ENCODE data around the gene SLC9A9. TPM values are rescaled to one million over a fixed set of nuclear protein-coding genes. Genes with fewer than 3 reads are reported as not detected.

SLC9A9 gene
- total and polyA plus RNA-seq, 9 of the 15 experiments (the other 6 are each of a cell fraction or from before 2014, with no cell fraction given) = 0.03 to 0.13 TPM; not detected in 7

- in situ Hi-C loops (cut with MboI) (no loop called here), intact Hi-C loops (cut with micrococcal nuclease) (no loop called here)
- Histone ChIP-seq H3K27ac (ENCODE audit: extremely low read depth, low read depth, low read length) (no peak overlapping the region), H3K4me1 (replicated peaks in 1 of 2; ENCODE audit: control insufficient read depth in 2 of 2, insufficient read depth in 2 of 2, low read length in 2 of 2) (no peaks in the 10 kb centered on the region), H3K4me3 (no peak overlapping the region), H3K79me2 (ENCODE audit: control insufficient read depth, insufficient read depth, low read length) (no peaks in the 10 kb centered on the region), H3K9me3 (replicated peaks; ENCODE audit: control insufficient read depth, insufficient read depth, low read depth, low read length) (no peaks in the 10 kb centered on the region), H4K20me1 (replicated peaks; ENCODE audit: control insufficient read depth, insufficient read depth, low read length) (no peaks in the 10 kb centered on the region), H3K9me1 (ENCODE audit: control insufficient read depth, insufficient read depth, low read length) (no peaks in the 10 kb centered on the region), H3K27me3 (ENCODE audit: control insufficient read depth in 2 of 2, insufficient read depth in 2 of 2, low read length in 2 of 2) (no peaks in the 10 kb centered on the region), H3K9ac (ENCODE audit: insufficient read depth in 1 of 2, low read depth in 2 of 2, low read length in 2 of 2) (no peak overlapping the region), H3K36me3 (ENCODE audit: control insufficient read depth, insufficient read depth, low read length) (no peaks in the 10 kb centered on the region), H2AFZ (ENCODE audit: low read depth, low read length) (no peak overlapping the region), H3K4me2 (ENCODE audit: insufficient read depth, low read length) (no peak overlapping the region)
- WGBS (ENCODE audit: insufficient coverage, low coverage, missing lambda C conversion rate) = 56% methylated on average over 2 of the region's 2 CpGs
- FAIRE-seq (no peak), DNase-seq (ENCODE audit: extremely low read depth in 1 of 4, low spot score in 3 of 4) (no peak), ATAC-seq (no peak)
- BruUV-seq (replicated peaks) = no TSS peak
- ChIA-PET POLR2A (no interaction called here), CTCF (ENCODE audit: low intra/inter-chr PET ratio) (no interaction called here)
- TF ChIP-seq ETS2 (tag; IDR thresholded peaks at IDR 0.05; ENCODE audit: borderline replicate concordance, poor library complexity, severe bottlenecking) = no peak
- no peak for TF ChIP-seq TAF15 (IDR thresholded peaks at IDR 0.05; ENCODE audit: low read depth, low read length)
- TF ChIP-seq CXXC5 (CRISPR knock-in tag; IDR thresholded peaks at IDR 0.05) = no peak
- TF ChIP-seq ZNF586 (CRISPR knock-in tag; conservative IDR thresholded peaks at IDR 0.05) = no peak
- TF ChIP-seq EWSR1 (IDR thresholded peaks at IDR 0.05; ENCODE audit: borderline replicate concordance, low read depth, partially characterized antibody) = no peak
- no peak for TF ChIP-seq ZC3H11A (IDR thresholded peaks at IDR 0.05; ENCODE audit: low read depth, low read length)
- TF ChIP-seq MECOM (CRISPR knock-in tag; IDR thresholded peaks at IDR 0.05) = no peak
- no peak for TF ChIP-seq RBM25 (IDR thresholded peaks at IDR 0.05; ENCODE audit: low read depth, low read length, severe bottlenecking)
Observed at GRCh38 chr3:143339451-143339850, 508.8 kb downstream of the SLC9A9 start.
